GM20431 (cell line): ENCODE measurements around the gene NRG3.

Experiments used
- in situ Hi-C: fragments of 300-500 bp; cut with MseI, MboI; formaldehyde crosslinking; loops from one replicate; pipeline ENCODE4 v1.15.0; 2020; ENCODE audit warnings: low sequenced_read_pairs; ENCODE audit not compliant: unreplicated experiment

Gene NRG3

DNA sequence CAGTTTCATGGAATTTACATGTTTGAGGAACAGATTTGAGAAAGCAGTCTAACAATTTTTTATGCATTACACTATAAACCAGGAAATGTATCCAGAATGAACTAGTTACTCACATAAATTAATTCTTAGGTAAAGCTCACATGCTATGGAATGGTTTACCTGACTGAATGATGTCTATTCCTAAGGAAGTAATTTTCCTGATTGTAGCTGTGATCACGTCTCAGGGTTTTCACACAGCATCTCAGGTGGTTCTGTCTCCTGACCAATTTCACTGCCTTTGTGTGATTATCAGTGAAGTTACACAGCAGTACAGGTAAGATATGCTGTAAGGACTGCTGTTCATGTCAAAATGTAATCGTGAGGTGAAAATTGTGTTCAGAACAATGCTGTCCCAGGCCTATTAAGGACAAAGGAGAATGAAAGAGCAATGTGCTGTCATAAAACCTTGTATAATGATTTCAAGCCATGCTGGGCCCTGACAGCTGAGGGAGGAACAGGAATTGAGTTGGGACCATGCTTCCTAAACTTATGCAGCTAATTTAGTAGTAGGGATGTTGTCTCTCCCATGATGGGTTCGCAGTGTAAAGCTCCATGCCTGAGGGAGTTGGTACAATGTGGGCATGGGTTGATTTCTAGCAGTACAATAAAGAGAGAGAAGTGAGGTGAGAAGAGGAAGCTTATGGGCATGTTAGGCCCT lies 631.8 kb downstream of the NRG3 start:
- in situ Hi-C loops = no loop called here

DNA sequence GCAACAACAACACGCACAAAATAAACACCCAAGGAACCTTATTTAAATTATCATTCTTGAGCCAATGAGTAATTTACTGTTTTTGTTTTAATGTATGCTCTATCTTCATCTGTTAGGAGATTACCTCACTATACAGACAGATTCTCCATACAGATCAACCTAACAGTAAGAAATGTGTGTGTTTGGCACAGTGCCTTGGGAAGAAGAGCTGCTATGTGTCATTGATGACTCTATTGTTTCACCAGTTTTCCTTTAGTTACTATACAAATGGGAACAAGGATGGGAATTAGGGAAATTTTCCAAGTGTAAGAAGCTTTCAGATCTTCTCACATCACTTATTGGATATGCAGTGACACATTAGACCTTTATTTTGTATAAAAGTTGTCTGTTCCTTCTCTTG lies 640.3 kb downstream of the NRG3 start:
- in situ Hi-C loops = no loop called here

DNA sequence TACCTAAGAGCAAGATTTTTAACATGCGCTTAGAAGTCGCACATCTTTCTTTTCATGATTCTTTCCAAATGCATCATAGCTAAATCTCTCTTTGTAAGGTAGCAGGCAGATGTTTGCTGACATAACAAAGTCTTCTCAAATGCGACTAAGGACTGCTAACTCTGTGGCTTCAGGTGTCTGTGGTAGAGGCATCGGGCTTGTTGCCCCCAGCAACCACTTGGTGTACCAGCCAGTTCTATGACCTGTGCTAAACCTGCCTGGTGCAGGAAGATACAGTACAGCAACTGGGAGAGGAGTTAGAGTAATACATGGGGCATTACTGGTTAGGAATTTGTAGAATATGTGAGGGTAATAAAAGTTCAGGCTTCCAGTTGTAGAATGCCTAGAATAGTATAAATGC lies 654.1 kb downstream of the NRG3 start:
- in situ Hi-C loops = no loop called here

- in situ Hi-C loops = no loop called here
Observed at GRCh38 chr10:82535457-82535856, 660.5 kb downstream of the NRG3 start.

DNA sequence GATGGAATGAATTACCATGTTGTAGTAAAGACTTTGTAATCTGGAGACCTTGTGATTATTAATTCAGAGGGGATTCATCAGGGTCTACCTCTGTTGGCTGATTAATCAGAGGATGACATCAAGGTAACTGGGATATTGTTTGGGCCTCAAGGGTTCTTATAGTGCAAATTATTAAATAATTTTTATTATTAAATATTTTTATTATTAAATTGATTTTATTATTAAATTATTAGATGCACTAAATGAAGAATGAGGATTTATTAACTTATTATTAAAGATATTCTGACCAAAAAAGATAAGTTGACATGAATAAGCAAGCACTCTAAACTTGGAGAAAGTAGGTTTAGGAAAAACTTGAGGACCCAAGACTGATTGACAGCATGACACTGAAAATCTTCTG lies 661.7 kb downstream of the NRG3 start:
- in situ Hi-C loops = no loop called here

DNA sequence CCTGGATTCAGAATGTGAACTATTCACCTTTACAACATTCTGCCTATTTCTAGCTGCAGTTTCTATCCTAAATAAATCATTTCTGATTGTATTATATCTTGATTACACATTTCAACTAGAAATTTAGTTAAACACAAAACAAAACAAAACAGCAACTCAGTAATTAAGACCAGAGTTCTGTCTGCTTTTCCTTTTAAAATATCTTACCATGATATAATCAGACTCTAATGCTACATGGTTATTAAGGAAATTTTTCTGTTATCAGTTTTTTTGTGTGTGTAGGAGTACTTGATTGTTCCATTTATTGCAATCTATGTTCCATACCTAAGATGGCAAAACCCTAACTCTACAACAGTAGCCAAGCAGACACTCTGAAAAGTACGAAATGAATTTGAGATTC lies 663.3 kb downstream of the NRG3 start:
- in situ Hi-C loops = no loop called here

DNA sequence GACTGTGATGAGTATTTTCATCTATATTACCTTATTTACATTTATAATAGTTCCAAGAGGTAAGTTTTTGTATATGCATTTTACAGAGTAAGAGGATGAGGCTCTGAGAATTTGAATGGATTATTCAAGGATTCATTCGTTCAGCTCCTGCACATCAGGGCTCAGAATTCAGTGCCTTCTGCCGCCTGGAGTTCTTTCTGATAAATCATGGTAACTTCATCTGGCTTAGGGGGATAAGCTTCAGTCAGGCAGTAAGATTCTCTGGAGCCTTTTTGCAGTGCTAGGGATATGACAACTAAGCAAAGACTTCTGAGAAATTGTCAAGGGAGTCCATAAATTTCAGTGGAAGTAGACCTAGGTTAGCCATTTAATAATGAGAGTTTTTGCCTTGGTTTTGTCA lies 668.6 kb downstream of the NRG3 start:
- in situ Hi-C loops = no loop called here

GRCh38 chr10:82544377-82544776 lies 669.4 kb downstream of the NRG3 start:
- in situ Hi-C loops = no loop called here

- in situ Hi-C loops = no loop called here
Observed at GRCh38 chr10:82551506-82551905, 676.5 kb downstream of the NRG3 start.

DNA sequence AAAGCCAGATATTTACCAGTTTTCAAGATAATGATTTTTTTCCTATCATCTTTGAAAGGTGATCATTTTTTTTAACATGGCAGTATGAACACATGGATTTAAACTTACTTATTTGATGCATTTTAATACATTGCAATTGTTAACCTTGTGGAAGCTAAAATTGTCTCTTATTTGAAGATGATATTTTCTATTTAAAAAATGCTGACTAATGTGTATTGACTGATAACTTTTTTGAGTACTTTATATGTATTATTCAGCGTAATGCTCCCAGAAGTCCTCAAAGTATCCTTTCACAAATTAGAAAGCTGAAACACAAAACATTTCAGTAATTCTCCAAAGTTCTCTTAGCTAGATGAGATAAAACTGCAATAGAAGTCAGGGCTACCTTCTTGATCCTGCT lies 677.3 kb downstream of the NRG3 start:
- in situ Hi-C loops = no loop called here

DNA sequence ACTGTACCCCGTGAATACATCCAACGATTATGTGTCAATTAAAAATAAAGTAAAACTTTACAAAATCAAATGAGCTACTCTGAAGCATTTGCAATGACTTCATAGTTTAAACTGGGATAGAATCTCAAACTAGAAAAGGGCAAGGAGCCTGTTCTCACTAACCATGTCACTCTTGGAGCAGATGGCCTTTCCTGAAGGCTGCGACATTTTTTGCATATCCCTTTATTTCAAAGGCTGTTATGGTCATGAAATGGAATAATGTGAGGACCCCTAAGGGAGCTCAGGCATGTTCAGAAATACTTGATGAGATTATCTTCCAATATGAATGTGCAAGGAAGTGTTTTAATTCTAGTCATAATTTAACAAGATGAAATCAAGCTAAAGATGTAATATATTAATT lies 679.4 kb downstream of the NRG3 start:
- in situ Hi-C loops = no loop called here

GRCh38 chr10:82558014-82558607 lies 683.1 kb downstream of the NRG3 start:
- in situ Hi-C loops = no loop called here

GRCh38 chr10:82564353-82565196 lies 689.6 kb downstream of the NRG3 start:
- in situ Hi-C loops = no loop called here

DNA sequence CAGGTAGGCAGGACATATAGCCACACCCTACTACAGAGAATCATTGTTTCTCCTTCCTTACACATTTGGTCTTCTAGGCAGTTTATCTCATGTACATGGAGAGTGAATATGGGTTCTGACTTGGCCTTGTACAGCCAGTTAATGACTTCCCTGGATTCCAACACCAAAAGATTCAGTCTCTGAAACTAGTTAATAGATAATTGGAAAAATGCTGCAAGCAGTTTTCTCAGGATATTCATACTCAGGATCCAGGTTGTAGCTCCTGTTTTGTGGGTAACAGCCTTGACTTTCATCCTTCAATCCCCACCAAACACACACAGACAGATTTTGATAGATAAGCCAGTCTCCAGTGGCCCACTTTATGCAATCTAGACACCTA lies 690.2 kb downstream of the NRG3 start:
- in situ Hi-C loops = no loop called here

- in situ Hi-C loops = no loop called here
Observed at GRCh38 chr10:82572744-82573143, 697.8 kb downstream of the NRG3 start.

DNA sequence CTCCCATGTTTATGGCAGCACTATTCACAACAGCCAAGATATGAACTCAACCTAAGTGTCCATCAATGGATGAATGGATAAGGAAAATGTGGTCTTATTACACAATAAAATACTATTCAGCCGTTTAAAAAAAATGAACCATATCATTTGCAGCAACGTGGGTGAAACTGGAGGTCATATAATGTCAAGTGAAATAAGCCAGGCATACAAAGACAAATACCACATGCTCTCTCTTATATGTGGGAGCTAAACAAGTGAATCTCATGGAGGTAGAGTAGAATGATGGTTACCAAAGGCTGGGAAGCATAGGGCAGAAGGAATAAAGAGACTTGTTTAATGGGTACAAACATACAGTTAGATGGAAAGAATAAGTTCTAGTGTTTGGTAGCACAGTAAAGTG lies 699.1 kb downstream of the NRG3 start:
- in situ Hi-C loops = no loop called here

DNA sequence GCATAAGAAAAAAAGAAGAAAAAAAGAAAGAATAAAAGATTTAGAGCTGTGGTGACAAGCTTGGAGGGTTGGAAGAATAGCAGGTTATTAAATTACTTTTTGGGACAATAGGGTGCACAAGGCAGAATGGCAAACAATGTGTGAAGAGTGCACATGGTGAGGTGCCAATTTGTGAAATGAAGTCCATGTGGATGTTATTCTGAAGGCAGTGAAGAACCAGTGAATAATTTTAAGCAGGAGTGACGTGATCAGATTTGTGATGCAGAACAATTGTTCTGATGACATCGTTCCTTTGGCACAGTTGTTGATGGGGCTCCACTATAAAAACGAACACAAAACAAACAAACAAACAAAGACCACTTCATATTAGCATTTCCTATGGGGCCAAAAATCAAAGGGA lies 700.3 kb downstream of the NRG3 start:
- in situ Hi-C loops = no loop called here

GRCh38 chr10:82576093-82576492 lies 701.1 kb downstream of the NRG3 start:
- in situ Hi-C loops = no loop called here

DNA sequence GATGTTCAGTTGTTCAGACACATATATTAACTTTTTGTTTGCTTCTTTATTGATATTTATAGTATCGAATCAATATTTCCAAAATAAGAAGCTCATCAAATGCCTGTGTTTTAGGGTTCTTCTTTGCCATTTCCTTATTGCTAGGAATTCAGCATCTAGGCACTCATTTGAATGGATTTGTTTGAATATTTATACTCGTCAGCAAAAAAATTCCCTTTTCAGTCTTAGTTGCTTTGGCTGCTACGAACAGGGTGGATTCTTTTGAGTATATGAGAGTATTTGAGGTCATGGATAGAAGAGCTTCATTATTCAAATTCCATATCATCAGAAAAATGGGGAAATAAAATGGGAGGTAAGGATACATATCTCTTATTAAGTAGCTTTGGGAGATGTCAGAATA lies 706.9 kb downstream of the NRG3 start:
- in situ Hi-C loops = no loop called here

DNA sequence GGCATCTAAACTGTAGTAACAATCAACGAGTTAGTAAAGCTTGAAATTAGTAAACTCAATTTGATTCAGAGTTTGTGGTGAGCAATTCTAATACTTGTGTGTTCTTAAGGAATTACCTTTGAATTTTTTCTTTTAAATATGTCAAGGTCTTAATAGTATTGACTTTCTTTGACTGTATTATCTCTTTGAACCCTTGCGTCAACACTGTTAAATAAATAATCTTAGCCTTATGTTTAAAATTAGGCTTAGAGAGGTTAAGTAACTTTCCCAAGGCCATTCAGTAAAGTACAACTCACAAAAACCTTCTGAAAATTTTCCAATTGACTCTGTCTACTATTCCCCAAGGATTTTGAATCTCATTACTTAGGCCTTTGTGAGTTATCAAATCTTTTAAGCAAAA lies 716.4 kb downstream of the NRG3 start:
- in situ Hi-C loops = no loop called here

- in situ Hi-C loops = no loop called here
Observed at GRCh38 chr10:82597840-82598239, 722.8 kb downstream of the NRG3 start.
